Stimulated activated CD8-positive, alpha-beta memory T cell treated with anti-CD3 and anti-CD28 coated beads, Interleukin-12 subunit alpha, Interleukin-12 subunit beta, amount 100 ng/mL, for 24 hours (primary cell): Measurements from ENCODE around the gene HMGCS1.
"Not testable (repeated sequence)": the region's sequence is repeated elsewhere in the genome, so short reads cannot be mapped to it uniquely, and the experiment has no call there.

Experiments
- DNase-seq: peaks from one replicate; pipeline ENCODE4 v3.0.0-alpha.2; 2020; ENCODE audit errors: extremely low read depth

The HMGCS1 gene

GRCh38 chr5:43313035-43313853 lies at the start of gene HMGCS1:
HMGCS1 (minus strand) TSS chr5:43313412; CDS start chr5:43298965, 14,447 bp downstream.
- DNase-seq, result peak; percentile 94

- DNase-seq, result no peak
Measured at GRCh38 chr5:43358726-43359125, 45.5 kb upstream of the HMGCS1 start.

GRCh38 chr5:43358301-43358700 lies 45.1 kb upstream of the HMGCS1 start:
- no peak for DNase-seq

GRCh38 chr5:43357878-43358281 lies 44.7 kb upstream of the HMGCS1 start:
- DNase-seq, result no peak

GRCh38 chr5:43357067-43357466 lies 43.9 kb upstream of the HMGCS1 start:
- no peak for DNase-seq

GRCh38 chr5:43354774-43355173 lies 41.6 kb upstream of the HMGCS1 start:
- no peak for DNase-seq

GRCh38 chr5:43353668-43354067 lies 40.5 kb upstream of the HMGCS1 start:
- DNase-seq, result no peak

GRCh38 chr5:43352915-43353314 lies 39.7 kb upstream of the HMGCS1 start:
- no peak for DNase-seq

GRCh38 chr5:43352131-43352530 lies 38.9 kb upstream of the HMGCS1 start:
- DNase-seq, result no peak

- DNase-seq, result no peak
Measured at GRCh38 chr5:43348861-43349363, 35.7 kb upstream of the HMGCS1 start.

GRCh38 chr5:43348207-43348606 lies 35.0 kb upstream of the HMGCS1 start:
- DNase-seq, result no peak

GRCh38 chr5:43338862-43339261 lies 25.6 kb upstream of the HMGCS1 start:
- no peak for DNase-seq

- DNase-seq, result no peak
Measured at GRCh38 chr5:43336159-43336558, 22.9 kb upstream of the HMGCS1 start.

GRCh38 chr5:43335681-43336080 lies 22.5 kb upstream of the HMGCS1 start:
- no peak for DNase-seq

GRCh38 chr5:43332401-43332800 lies 19.2 kb upstream of the HMGCS1 start:
- DNase-seq, result no peak

GRCh38 chr5:43325624-43326023 lies 12.4 kb upstream of the HMGCS1 start:
- DNase-seq, result not testable (repeated sequence)

GRCh38 chr5:43323488-43323887 lies 10.3 kb upstream of the HMGCS1 start:
- DNase-seq, result not testable (repeated sequence)

- DNase-seq, result no peak
Measured at GRCh38 chr5:43320846-43321245, 7.6 kb upstream of the HMGCS1 start.

- DNase-seq, result no peak
Measured at GRCh38 chr5:43316421-43316820, 3.2 kb upstream of the HMGCS1 start.

- DNase-seq, result no peak
Measured at GRCh38 chr5:43315682-43316081, 2.5 kb upstream of the HMGCS1 start.

GRCh38 chr5:43315263-43315662 lies 2.1 kb upstream of the HMGCS1 start:
- DNase-seq, result no peak

GRCh38 chr5:43314724-43315123 lies 1.5 kb upstream of the HMGCS1 start:
- no peak for DNase-seq

- no peak for DNase-seq
Measured at GRCh38 chr5:43313854-43314457, 744 bp upstream of the HMGCS1 start.
